Stimulated activated CD4-positive, alpha-beta T cell treated with anti-CD3 and anti-CD28 coated beads, TNF-alpha, amount 100 ng/mL, for 4 hours (primary cell): Measurements from ENCODE around the gene GALNT16.

Source experiments
- DNase-seq, 3 experiments: peaks; one replicate each; pipeline ENCODE4 v3.0.0-alpha.2; 2020; ENCODE audit warnings: low read depth in 3 of 3

Gene GALNT16

GRCh38 chr14:69317102-69317755 lies 57.3 kb downstream of the GALNT16 start:
- DNase-seq = no peak

DNA sequence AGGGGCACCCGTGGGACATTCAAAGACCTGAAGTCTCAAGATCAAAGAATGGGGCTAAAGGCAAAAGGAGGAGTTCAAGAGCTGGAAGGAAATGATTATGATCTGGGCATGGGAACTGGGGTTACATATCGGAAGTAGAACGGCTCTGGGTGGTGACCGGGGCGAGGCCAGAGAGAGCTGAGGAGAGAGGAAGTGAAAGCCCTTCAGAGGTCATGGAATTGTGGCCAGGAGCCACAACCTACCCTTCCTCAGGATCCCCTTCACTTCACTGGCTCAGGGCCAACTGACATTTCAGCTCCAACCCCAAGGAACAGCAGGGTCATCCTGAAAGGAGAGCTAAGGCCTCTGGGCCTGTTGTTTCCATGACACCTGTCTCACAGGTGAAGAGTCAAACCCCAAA lies 57.8 kb downstream of the GALNT16 start:
- no peak for DNase-seq

GRCh38 chr14:69318241-69318640 lies 58.3 kb downstream of the GALNT16 start:
- no peak for DNase-seq

- no peak for DNase-seq
Measured at GRCh38 chr14:69318901-69319475, 59.0 kb downstream of the GALNT16 start.

DNA sequence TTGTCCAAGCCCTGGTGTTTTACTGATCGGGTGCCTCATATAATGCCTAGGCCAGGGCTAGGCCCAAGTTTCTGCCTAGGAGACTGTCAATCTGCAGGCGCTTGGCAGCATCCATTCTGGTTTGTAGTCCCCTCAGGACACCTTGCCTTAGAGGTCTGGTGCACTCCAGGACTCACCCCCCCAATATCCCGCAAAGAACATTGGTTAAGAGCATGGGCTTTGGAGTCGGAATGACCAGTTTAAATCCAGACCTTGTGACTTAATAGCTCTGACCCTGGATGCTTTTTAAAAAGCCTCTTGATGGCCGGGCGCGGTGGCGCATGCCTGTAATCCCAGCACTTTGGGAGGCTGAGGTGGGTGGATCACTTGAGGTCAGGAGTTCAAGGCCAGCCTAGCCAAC lies 60.0 kb downstream of the GALNT16 start:
- no peak for DNase-seq

DNA sequence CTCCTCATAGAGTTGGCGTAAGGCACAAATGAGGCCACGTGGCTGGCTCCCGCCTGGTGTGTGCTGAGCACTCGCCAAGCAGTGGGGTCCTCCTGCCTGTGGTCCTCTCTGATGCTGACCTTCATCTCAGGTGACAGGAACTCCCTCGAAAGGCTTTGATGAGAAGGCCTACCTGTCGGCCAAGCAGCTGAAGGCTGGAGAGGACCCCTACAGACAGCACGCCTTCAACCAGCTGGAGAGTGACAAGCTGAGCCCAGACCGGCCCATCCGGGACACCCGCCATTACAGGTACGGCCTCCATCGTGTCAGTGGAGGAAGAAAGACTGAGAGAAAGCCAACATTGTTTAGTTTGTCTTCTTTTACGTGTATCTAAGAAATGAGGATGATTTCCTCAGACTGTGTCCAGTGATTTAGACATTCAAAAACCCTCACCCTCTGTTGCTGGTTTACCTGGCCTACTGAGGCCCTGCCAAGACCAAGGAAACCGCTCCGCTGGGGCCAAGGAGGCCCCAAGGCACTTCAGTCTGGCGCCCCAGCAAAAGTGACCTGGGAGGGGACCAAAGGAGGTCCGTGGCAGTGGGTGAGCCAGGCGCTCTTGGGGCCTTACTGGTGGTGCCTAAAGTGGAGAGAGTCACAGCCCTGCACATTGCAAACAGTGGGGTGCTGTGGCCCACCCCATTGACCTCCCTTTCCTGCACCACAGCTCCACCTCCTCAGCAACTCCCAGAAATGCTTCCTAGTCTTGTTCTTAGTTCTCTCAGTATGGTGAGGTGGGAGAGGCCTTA lies 60.8 kb downstream of the GALNT16 start:
- DNase-seq = no peak

DNA sequence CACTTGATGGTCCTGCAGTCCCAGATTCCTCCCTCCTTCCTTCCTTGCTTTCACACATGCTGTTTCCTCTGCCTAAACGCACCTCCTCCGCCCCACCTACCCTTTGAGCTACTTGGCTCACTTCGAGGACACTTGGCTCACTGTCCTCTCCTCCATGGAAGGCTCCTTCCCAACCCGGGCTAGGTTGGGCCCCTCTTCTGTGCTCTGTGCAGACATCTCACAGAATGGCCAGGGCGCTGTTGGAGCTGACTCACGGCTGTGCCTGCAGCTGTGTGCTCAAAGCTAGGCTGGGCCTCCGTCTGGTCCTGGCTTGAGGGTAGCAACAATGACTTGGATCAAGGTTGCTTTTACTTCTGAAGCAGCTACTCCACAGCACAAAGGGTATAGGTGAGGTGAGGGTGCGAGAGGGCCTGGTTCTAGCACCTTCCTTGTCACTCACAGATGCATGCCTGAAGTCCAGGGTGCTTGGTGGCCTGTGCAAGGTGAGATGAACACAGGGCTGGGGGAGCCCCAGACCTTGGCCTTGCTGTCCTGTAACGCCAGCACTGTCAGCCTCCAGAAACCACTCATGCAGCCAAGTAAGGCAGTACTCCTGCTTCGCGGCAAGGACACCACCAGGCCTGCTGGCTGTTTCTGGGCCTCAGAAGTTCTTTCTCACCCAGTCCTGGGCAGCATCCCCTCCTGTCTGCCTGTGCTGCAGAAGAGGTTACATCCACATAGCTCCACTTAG lies 61.8 kb downstream of the GALNT16 start:
- DNase-seq = no peak

DNA sequence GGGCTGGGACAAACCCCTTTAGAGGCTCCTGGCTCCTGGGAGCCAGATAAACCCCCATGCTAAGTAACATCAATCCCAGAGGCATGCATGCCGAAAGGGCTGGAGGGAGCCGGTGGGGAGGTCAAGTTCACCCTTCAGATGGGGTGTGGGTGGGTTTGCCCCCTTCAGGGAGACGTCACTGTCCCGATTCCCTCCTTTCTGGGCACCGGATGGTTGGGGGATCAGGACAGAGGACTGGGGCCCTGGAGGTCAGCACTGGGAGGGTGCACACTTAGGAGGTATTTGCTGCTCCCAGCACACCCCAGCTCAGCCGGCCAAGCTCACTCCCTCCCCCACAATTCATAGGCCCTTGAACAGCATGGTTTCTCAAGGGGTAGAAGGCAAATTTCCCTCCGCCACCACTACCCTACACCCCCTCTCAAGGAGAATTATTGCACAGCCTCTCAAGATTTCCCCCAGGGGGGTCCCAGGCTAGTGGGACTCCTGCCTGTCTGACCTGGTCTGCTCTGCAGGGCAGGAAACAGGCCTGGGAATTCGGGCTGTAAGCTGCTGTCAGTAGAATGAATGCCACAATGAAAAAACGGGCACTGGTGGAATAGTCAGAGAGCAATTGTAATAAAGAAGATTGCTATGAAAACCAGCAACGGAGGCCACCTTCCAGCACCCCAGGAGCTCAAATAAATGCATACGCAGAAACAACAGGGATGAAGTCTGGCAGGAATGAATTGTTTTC lies 63.5 kb downstream of the GALNT16 start:
- DNase-seq = no peak

DNA sequence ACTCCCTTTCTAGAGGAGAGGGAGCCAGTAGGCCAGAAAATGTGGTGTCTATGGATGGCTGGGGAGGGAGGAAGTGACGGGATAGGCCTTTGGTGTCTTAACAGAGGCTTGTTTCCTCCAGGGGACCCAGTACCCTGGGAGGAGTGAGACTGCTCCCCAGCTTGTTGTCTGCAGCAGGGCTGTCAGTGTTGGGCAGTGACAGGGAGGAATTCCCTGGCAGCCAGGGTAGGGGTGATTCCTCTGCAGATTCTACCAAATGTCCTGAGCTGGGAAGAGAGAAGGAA lies 64.0 kb downstream of the GALNT16 start:
- DNase-seq = no peak

GRCh38 chr14:69324341-69324931 lies 64.5 kb downstream of the GALNT16 start:
- DNase-seq = no peak

DNA sequence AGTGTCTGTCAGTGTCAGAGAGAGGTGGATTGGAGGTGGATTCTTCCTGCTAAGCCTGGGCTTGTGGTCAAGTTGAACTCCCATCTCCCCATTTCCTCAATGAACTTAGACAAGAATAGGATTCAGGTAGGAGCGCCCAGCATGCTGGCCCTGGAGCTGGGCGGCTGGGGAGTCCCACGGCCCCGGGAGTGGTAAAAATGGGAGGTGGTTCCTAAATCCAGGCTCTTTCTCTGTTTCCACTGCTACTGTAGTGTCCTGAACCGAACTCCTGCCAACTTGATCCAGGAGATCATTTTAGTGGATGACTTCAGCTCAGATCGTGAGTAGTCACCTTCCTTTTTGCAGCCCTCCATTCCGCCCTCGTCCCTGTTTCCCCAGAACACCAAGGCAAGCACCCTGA lies 65.1 kb downstream of the GALNT16 start:
- DNase-seq = no peak

DNA sequence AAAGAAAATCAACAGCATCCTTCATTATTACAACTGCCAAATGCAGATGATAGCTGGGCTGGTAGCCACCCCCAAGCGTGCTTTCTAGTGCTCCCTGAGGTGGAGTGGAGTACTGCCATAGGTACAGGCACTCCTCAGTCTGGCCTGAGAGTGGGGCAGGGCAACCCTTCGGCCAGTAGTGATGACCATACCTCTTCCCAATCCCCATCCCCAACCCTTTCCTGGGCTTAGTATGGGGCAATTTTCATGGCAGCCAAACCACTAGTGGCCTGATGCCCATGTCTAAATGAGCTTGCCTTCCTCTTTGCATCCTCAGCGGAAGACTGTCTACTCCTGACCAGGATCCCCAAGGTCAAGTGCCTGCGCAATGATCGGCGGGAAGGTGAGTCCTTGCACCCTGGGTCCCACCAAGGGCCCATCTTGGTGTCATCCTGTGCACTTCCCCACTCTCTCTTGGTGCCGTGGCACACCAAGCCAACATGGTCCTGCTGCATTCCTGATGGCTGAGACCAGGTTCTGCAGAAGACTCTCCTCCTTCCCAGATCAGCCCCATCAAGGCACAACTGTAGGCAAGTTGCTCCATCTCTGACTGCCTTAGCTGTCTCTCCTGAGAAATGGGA lies 65.8 kb downstream of the GALNT16 start:
- DNase-seq = no peak

GRCh38 chr14:69326611-69327010 lies 66.7 kb downstream of the GALNT16 start:
- no peak for DNase-seq

GRCh38 chr14:69327507-69327906 lies 67.5 kb downstream of the GALNT16 start:
- DNase-seq = no peak

- DNase-seq = no peak
Measured at GRCh38 chr14:69328317-69328716, 68.4 kb downstream of the GALNT16 start.

GRCh38 chr14:69328765-69329164 lies 68.8 kb downstream of the GALNT16 start:
- no peak for DNase-seq

- DNase-seq = no peak
Measured at GRCh38 chr14:69331206-69331605, 71.2 kb downstream of the GALNT16 start.

DNA sequence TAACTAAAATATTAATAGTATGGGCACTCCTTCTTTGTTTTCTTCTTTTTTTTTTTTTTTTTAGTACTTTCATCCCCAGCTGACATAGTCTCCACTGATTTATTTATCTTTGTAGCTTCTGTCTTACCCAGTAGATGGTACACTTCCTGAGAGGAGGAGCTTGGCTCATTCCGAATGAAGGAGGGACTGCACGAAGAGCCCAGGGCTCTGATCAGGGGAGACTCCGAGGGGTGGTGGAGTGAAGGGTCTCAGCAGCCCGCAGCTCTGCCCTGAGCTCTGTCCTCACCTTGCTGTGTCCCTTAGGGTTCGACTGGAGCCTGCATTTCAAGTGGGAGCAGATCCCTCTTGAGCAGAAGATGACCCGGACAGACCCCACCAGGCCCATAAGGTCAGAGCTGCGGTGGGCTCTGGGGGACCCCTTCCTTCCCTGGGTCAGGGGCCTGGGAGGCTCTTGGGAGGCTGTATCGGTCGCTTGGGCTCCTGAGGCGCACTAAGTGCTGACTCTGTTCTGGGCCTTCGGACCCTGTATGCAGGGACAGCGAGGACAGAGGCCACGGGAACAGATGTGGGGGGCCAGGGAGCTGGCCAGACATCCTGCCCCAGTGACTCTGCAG lies 72.9 kb downstream of the GALNT16 start:
- no peak for DNase-seq

DNA sequence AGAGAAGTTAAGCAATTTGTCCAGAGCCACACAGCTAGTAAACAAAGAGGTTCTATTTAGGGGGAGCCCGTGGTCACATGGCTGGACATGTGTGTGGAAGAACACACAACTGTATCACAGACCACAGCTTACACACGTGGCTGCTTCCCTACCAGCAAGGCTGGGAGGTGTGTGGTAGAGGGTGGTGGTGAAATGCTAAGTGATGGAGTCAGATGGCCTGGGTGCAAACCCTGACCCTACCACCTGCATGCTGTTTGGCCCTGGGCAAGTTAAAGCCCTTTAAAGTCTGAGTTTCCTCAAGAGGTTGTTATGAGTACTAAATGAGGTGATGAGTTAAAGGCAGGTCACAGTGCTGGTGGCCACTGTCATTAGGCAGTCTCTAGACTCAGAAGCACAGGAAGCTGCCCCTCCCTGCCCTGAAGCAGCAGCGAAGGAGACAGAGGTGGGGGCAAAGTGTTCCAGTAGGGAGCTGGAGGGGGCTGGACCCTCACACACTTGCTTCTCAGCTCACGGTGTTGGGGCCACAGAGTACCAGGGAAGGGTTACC lies 73.9 kb downstream of the GALNT16 start:
- no peak for DNase-seq

- DNase-seq = no peak
Measured at GRCh38 chr14:69334576-69334975, 74.6 kb downstream of the GALNT16 start.
